H1 (cell line): ENCODE results near the gene ASTL. TPM values are rescaled to one million over a fixed set of nuclear protein-coding genes. Genes with fewer than 3 reads are reported as not detected.

Experiments used
- CTCF ChIA-PET: fragments of 300-600 bp; sonication (Branson Sonifier 250); formaldehyde crosslinking; loops from one replicate; lab custom pipeline; 2021; ENCODE audit not compliant: partially characterized antibody; lab: Charles Lee
- POLR2A ChIA-PET: fragments of 300-600 bp; sonication (Branson Sonifier 250); formaldehyde crosslinking; loops from one replicate; lab custom pipeline; 2021; ENCODE audit warnings: inconsistent platforms; ENCODE audit not compliant: partially characterized antibody; lab: Charles Lee
- DNase-seq, 2 experiments: peaks; one replicate each; pipeline versions ENCODE4 v3.0.0 to v3.0.0-alpha.2; 2010 to 2022; ENCODE audit warnings: low spot score in 2 of 2, low read depth in 1 of 2, mixed read lengths in 1 of 2
- FAIRE-seq: peaks from 2 replicates; lab custom pipeline; 2011; peaks lifted over from hg19 to GRCh38; lab: Jason Lieb, UNC
- H2AFZ ChIP-seq: 2 replicates; pipeline ENCODE4 v1.8.1; 2012; ENCODE audit warnings: low read length, inconsistent platforms
- H2AK5ac ChIP-seq: 2 replicates; pipeline ENCODE4 v1.6.1; 2013; ENCODE audit warnings: low read depth, low read length
- H2BK120ac ChIP-seq: replicated peaks from 2 replicates; pipeline ENCODE3; 2013; ENCODE audit warnings: low read depth, low read length, inconsistent platforms
- H2BK12ac ChIP-seq: 2 replicates; pipeline ENCODE4 v1.6.1; 2013; ENCODE audit warnings: low read depth, low read length
- H2BK15ac ChIP-seq: 2 replicates; pipeline ENCODE4 v1.6.1; 2013; ENCODE audit warnings: low read length
- H2BK20ac ChIP-seq: 2 replicates; pipeline ENCODE4 v1.6.1; 2013; ENCODE audit warnings: low read length
- H2BK5ac ChIP-seq: 2 replicates; pipeline ENCODE4 v1.6.1; 2013; ENCODE audit warnings: low read depth, low read length
- H3K14ac ChIP-seq: 2 replicates; pipeline ENCODE4 v1.6.1; 2013; ENCODE audit warnings: inconsistent platforms; ENCODE audit not compliant: insufficient read length
- H3K18ac ChIP-seq: 2 replicates; pipeline ENCODE4 v1.6.1; 2013; ENCODE audit warnings: low read length; ENCODE audit errors: extremely low read depth
- H3K23ac ChIP-seq: 2 replicates; pipeline ENCODE4 v1.6.1; 2013; ENCODE audit warnings: inconsistent platforms; ENCODE audit not compliant: insufficient read length
- H3K23me2 ChIP-seq: 2 replicates; pipeline ENCODE4 v1.6.1; 2013; ENCODE audit warnings: low read depth, low read length
- H3K27ac ChIP-seq: 2 replicates; pipeline ENCODE4 v1.6.1; 2011; ENCODE audit warnings: low read depth, low read length, inconsistent platforms
- H3K27me3 ChIP-seq, 4 experiments: replicated peaks in 1 of 4; 1 replicate in 1 of 4; 2 replicates in 3 of 4; pipeline versions ENCODE4 v1.6.1 to v1.8.1; 2011 to 2013; ENCODE audit warnings: low read length in 3 of 4, mild to moderate bottlenecking in 3 of 4, inconsistent platforms in 2 of 4, mixed read lengths in 2 of 4, moderate library complexity in 1 of 4; ENCODE audit not compliant: control insufficient read depth in 3 of 4, insufficient read depth in 3 of 4; ENCODE audit errors: extremely low read depth in 1 of 4
- H3K36me3 ChIP-seq, 4 experiments: 2 replicates each; pipeline versions ENCODE4 v1.6.1 to v1.8.1; 2011 to 2013; ENCODE audit warnings: mild to moderate bottlenecking in 4 of 4, low read length in 3 of 4, moderate library complexity in 2 of 4, control low read depth in 1 of 4, inconsistent platforms in 1 of 4; ENCODE audit not compliant: insufficient read depth in 4 of 4, control insufficient read depth in 2 of 4
- H3K4ac ChIP-seq: replicated peaks from 2 replicates; pipeline ENCODE3; 2013; ENCODE audit warnings: low read length, low read depth, mixed read lengths, inconsistent platforms; ENCODE audit not compliant: insufficient read length
- H3K4me1 ChIP-seq, 4 experiments: replicated peaks in 1 of 4; 1 replicate in 1 of 4; 2 replicates in 3 of 4; pipeline versions ENCODE4 v1.6.1 to v1.8.1; 2011 to 2013; ENCODE audit warnings: low read length in 3 of 4, inconsistent platforms in 2 of 4, mixed read lengths in 1 of 4; ENCODE audit not compliant: insufficient read depth in 4 of 4, control insufficient read depth in 3 of 4
- H3K4me2 ChIP-seq, 2 experiments: 2 replicates each; pipeline versions ENCODE4 v1.6.1 to v1.8.1; 2011 to 2013; ENCODE audit warnings: low read depth in 2 of 2, low read length in 2 of 2, control low read depth in 1 of 2, inconsistent platforms in 1 of 2, mild to moderate bottlenecking in 1 of 2; ENCODE audit not compliant: insufficient read depth in 1 of 2
- H3K4me3 ChIP-seq, 4 experiments: fragments of 200-600, 300-600 bp in 1 of 4; sonication (generic), shearing (Covaris generic), sonication (Bioruptor Twin) in 1 of 4; 2 replicates each; pipeline versions ENCODE4 v1.5.1 to v1.8.1; 2011 to 2016; ENCODE audit warnings: low read length in 4 of 4, low read depth in 3 of 4, control low read depth in 2 of 4, inconsistent platforms in 2 of 4, mild to moderate bottlenecking in 2 of 4, mixed read lengths in 1 of 4, moderate library complexity in 1 of 4; ENCODE audit not compliant: insufficient read depth in 2 of 4; ENCODE audit errors: extremely low read depth in 1 of 4
- H3K56ac ChIP-seq: replicated peaks from 2 replicates; pipeline ENCODE3; 2013; ENCODE audit warnings: low read depth, mild to moderate bottlenecking, mixed read lengths, low read length, inconsistent platforms; ENCODE audit not compliant: insufficient read length
- H3K79me1 ChIP-seq: 2 replicates; pipeline ENCODE4 v1.6.1; 2013; ENCODE audit warnings: low read depth, low read length, control low read depth
- H3K79me2 ChIP-seq, 2 experiments: 2 replicates each; pipeline versions ENCODE4 v1.6.1 to v1.8.1; 2012 to 2013; ENCODE audit warnings: low read length in 2 of 2, mild to moderate bottlenecking in 2 of 2, inconsistent platforms in 1 of 2; ENCODE audit not compliant: insufficient read depth in 2 of 2, control insufficient read depth in 1 of 2
- H3K9ac ChIP-seq, 4 experiments: replicated peaks in 1 of 4; 1 replicate in 1 of 4; 2 replicates in 3 of 4; pipeline versions ENCODE4 v1.6.1 to v1.8.1; 2011 to 2013; ENCODE audit warnings: low read depth in 3 of 4, low read length in 3 of 4, control low read depth in 2 of 4, mild to moderate bottlenecking in 2 of 4, moderate library complexity in 2 of 4, inconsistent platforms in 1 of 4; ENCODE audit errors: extremely low read depth in 1 of 4
- H3K9me3 ChIP-seq, 2 experiments: 2 replicates each; pipeline versions ENCODE4 v1.6.1 to v1.8.1; 2012 to 2013; ENCODE audit warnings: mild to moderate bottlenecking in 2 of 2, moderate library complexity in 2 of 2, control low read depth in 1 of 2, inconsistent platforms in 1 of 2, low read depth in 1 of 2, low read length in 1 of 2, mixed read lengths in 1 of 2; ENCODE audit not compliant: insufficient read depth in 2 of 2
- H4K20me1 ChIP-seq, 2 experiments: replicated peaks in 1 of 2; 2 replicates each; pipeline versions ENCODE3 to v1.8.1; 2011 to 2013; ENCODE audit warnings: inconsistent platforms in 2 of 2, low read length in 2 of 2, mild to moderate bottlenecking in 1 of 2; ENCODE audit not compliant: insufficient read depth in 2 of 2, control insufficient read depth in 1 of 2
- H4K5ac ChIP-seq: 2 replicates; pipeline ENCODE4 v1.6.1; 2013; ENCODE audit warnings: low read length, low read depth, mixed read lengths, inconsistent platforms; ENCODE audit not compliant: insufficient read length
- H4K8ac ChIP-seq: 2 replicates; pipeline ENCODE4 v1.8.0; 2013; ENCODE audit warnings: mild to moderate bottlenecking, moderate library complexity, low read length, inconsistent platforms; ENCODE audit not compliant: insufficient read depth; ENCODE audit errors: extremely low read depth
- H4K91ac ChIP-seq: replicated peaks from 2 replicates; pipeline ENCODE3; 2013; ENCODE audit warnings: low read length, mixed read lengths, inconsistent platforms; ENCODE audit not compliant: insufficient read length
- BCL11A ChIP-seq, 2 experiments: IDR thresholded peaks; one replicate each; pipeline ENCODE4 v1.6.1; 2011; ENCODE audit warnings: low read depth in 2 of 2, low read length in 2 of 2, mild to moderate bottlenecking in 2 of 2
- GABPA ChIP-seq: IDR thresholded peaks from 2 replicates; pipeline ENCODE4 v1.6.1; 2011; ENCODE audit warnings: mild to moderate bottlenecking, low read length, moderate library complexity, borderline replicate concordance; ENCODE audit not compliant: insufficient read depth
- HDAC2 ChIP-seq, 2 experiments: fragments of 300-600 bp in 1 of 2; sonication (generic) in 1 of 2; IDR thresholded peaks; 2 replicates each; pipeline ENCODE4 v1.6.1; 2011 to 2012; ENCODE audit warnings: low read depth in 2 of 2, low read length in 2 of 2, mild to moderate bottlenecking in 2 of 2, moderate library complexity in 2 of 2, borderline replicate concordance in 1 of 2, inconsistent platforms in 1 of 2
- KDM4A ChIP-seq: IDR thresholded peaks from one replicate; pipeline ENCODE4 v1.7.1; 2012; ENCODE audit warnings: low read depth, mild to moderate bottlenecking, moderate library complexity, low read length, inconsistent platforms; ENCODE audit not compliant: severe bottlenecking
- PHF8 ChIP-seq: fragments of 200-600 bp; sonication (generic); conservative IDR thresholded peaks from 2 replicates; pipeline ENCODE4 v1.7.1; 2012; ENCODE audit warnings: low read depth, mild to moderate bottlenecking, inconsistent platforms, low read length, moderate library complexity
- RBBP5 ChIP-seq: IDR thresholded peaks from 2 replicates; pipeline ENCODE4 v1.7.1; 2012; ENCODE audit warnings: low read depth, mild to moderate bottlenecking, inconsistent platforms, low read length, moderate library complexity, borderline replicate concordance
- SRF ChIP-seq: IDR thresholded peaks from 2 replicates; pipeline ENCODE4 v1.6.1; 2011; ENCODE audit warnings: mild to moderate bottlenecking, low read depth, low read length, moderate library complexity
- TAF1 ChIP-seq: IDR thresholded peaks from 2 replicates; pipeline ENCODE4 v1.6.1; 2011; ENCODE audit warnings: mild to moderate bottlenecking, low read depth, low read length
- WGBS, 2 experiments: shearing (Covaris generic) in 1 of 2; methylation state at CpG; one replicate each; pipeline versions ENCODE4 v1.1.6 to v1.1.7; 2013 to 2015; ENCODE audit warnings: low lambda C conversion rate in 2 of 2, mixed read lengths in 2 of 2, inconsistent platforms in 1 of 2, low coverage in 1 of 2, missing lambda C conversion rate in 1 of 2; ENCODE audit not compliant: insufficient replicate concordance in 2 of 2, insufficient coverage in 1 of 2, insufficient read length in 1 of 2; ENCODE audit errors: extremely low coverage in 1 of 2, missing lambda C conversion rate in 1 of 2; 5-methylcytosine and 5-hydroxymethylcytosine counted together
- polyA plus RNA-seq, 7 experiments: library from polyadenylated mRNA; depleted of rRNA in 3 of 7; stranded (reverse) in 5 of 7; unstranded in 2 of 7; fragments of >200 nt in 5 of 7; fragments of 200-250 nt in 2 of 7; gene quantifications; 1 replicate in 5 of 7; 2 replicates in 1 of 7; 4 replicates in 1 of 7; pipeline versions ENCODE4 v1.2.1 to v1.2.3, GENCODE V29; 2011 to 2013; ENCODE audit warnings: missing spikeins in 2 of 7, mixed read lengths in 2 of 7
- total RNA-seq: library from RNA; stranded (reverse); fragmentation: NEBNext Ultra II Directional; extraction: Animal tissue kit (Norgen Biotek cat#: 25700); gene quantifications from 2 replicates; pipeline ENCODE4 v1.2.1, GENCODE V29; 2021
- TF ChIP-seq, protein P1 (sequence below): IDR thresholded peaks from 2 replicates; pipeline ENCODE4 v1.6.1; 2012; ENCODE audit warnings: inconsistent platforms

Gene ASTL
- total and polyA plus RNA-seq, 2 of the 8 experiments (the other 6 are each of a cell fraction or from before 2014, with no cell fraction given) = 0.60 to 1.4 TPM

DNA sequence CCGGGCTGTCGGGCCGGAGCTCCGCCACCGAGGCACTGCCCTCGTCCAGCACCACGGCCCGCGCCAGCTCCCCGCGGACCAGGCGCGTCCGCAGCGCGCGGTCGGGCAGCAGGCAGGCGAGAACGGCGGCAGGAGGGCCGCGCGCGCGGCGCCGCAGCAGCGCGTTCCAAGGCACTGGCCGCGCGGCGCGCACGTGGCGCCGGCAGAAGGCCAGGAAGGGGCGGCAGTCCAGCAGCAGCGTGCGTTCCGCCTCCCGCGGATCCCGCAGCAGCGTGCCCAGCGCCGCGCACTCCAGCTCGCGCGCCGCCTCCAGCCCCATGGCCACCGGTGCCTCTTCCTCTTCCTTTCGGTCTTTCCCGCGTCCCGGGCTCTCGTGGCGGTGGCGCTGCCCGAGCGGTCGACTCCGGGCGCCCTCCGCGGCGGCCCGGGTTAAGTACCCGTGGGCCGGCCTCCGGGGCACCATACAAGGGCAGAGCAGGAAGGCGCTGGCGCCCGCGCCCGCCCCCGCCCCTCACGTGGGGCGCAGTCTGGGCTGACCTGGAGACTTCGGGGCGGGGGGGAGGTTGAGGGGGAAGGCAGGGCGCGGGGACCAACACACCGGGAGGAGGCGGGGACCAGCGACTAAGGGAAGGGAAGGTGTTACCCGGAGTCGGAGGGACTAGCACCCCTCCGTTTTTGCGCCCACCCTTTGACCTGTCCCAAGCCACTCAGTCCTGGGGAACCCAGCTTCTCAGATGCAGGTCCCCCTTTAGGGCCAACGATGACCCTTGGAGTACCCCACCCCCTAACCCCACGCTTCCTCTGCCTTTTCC is 6.9 kb upstream of the ASTL start, which contains the start of gene DUSP2:
DUSP2 (minus strand) TSS at position 405 of the 812 bp plus-strand sequence; CDS start at position 319, 86 bp downstream.
- H3K9ac ChIP-seq = peak within 1 kb of the TSS; percentile 30 to 88 (median 54); a peak in 5 of 7 replicates
- H3K23ac ChIP-seq = no peak within 1 kb of the TSS
- H2BK12ac ChIP-seq = peak within 1 kb of the TSS; percentile 92; the same call in 1 of the 2 replicates
- no peak within 1 kb of the TSS for H3K14ac ChIP-seq
- peak within 1 kb of the TSS; percentile 95 for H4K8ac ChIP-seq
- H3K27me3 ChIP-seq = peaks cover 4 to 30% (median 20%) of the 10 kb centered on the region in 4 experiments; a peak in 6 of 7 replicates
- 6% methylated on average over 27 of the region's 94 CpGs; no CpG with 5 or more reads in 1 of the 2 experiments for WGBS, 2 experiments
- no peak within 1 kb of the TSS for H2BK120ac ChIP-seq
- H3K4me2 ChIP-seq = peak within 1 kb of the TSS; percentile 66 to 89
- DNase-seq (peak in 1 of 2 experiments; percentile 81), FAIRE-seq (no peak)
- no peak within 1 kb of the TSS for H4K5ac ChIP-seq
- POLR2A ChIA-PET = interaction anchor here (1.0 to 2.0 kb wide), 9 partner anchors 10 to 63 kb away, joined by 3 to 6 read pairs (median 3); partner anchors contain the start of genes ADRA2B and STARD7
- H4K20me1 ChIP-seq = no peaks in the 10 kb centered on the region
- H3K27ac ChIP-seq = no peak within 1 kb of the TSS
- peak within 1 kb of the TSS; percentile 44; the same call in 1 of the 2 replicates for H2BK5ac ChIP-seq
- CTCF ChIA-PET = interaction anchor here (0.8 to 13.4 kb wide), 4 partner anchors 28 to 115 kb away, joined by 3 to 155 read pairs (median 5); no protein-coding TSS in a partner anchor
- H2AK5ac ChIP-seq = no peak within 1 kb of the TSS
- H2BK20ac ChIP-seq = peak within 1 kb of the TSS; percentile 72; the same call in 1 of the 2 replicates
- no peaks in the 10 kb centered on the region for H3K79me1 ChIP-seq
- H2AFZ ChIP-seq = no peak within 1 kb of the TSS; the same call in 1 of the 2 replicates
- peak within 1 kb of the TSS; percentile 73 for H4K91ac ChIP-seq
- peak within 1 kb of the TSS; percentile 83 for H3K4ac ChIP-seq
- H3K36me3 ChIP-seq = no peaks in the 10 kb centered on the region
- H3K23me2 ChIP-seq = peaks cover 7% of the 10 kb centered on the region
- H3K79me2 ChIP-seq = no peaks in the 10 kb centered on the region
- H3K9me3 ChIP-seq = no peaks in the 10 kb centered on the region
- H3K18ac ChIP-seq = peak within 1 kb of the TSS; percentile 87
- H3K4me3 ChIP-seq = peak within 1 kb of the TSS; percentile 38 to 69 (median 41)
- peak within 1 kb of the TSS; percentile 90; the same call in 1 of the 2 replicates for H2BK15ac ChIP-seq
- peak within 1 kb of the TSS; percentile 16 for H3K56ac ChIP-seq
- H3K4me1 ChIP-seq = peaks cover 0 to 42% (median 30%) of the 10 kb centered on the region in 4 experiments; a peak in 6 of 7 replicates
- TF ChIP-seq RBBP5 (peak; percentile 73; the same call in 1 of the 2 replicates), SRF (peak; percentile 79), TAF1 (peak; percentile 48; the same call in 1 of the 2 replicates), GABPA (0 out of 2 replicates have a peak, but pooled peaks have one; percentile 22), HDAC2 (IDR thresholded peaks at IDR 0.05; ENCODE audit: borderline replicate concordance in 1 of 2, low read depth in 2 of 2, low read length in 2 of 2) (peak in 1 of 2 experiments; percentile 62; a peak in 1 of 4 replicates), PHF8 (peak; percentile 80), BCL11A (IDR thresholded peaks at IDR 0.05; ENCODE audit: low read depth in 2 of 2, low read length in 2 of 2) (no peak), KDM4A (peak; percentile 76)
- TF ChIP-seq, protein P1, sequence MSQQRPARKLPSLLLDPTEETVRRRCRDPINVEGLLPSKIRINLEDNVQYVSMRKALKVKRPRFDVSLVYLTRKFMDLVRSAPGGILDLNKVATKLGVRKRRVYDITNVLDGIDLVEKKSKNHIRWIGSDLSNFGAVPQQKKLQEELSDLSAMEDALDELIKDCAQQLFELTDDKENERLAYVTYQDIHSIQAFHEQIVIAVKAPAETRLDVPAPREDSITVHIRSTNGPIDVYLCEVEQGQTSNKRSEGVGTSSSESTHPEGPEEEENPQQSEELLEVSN = peak; percentile 88
